Neural cell (in vitro differentiated cells): Measurements from ENCODE around the gene VIPR1. TPM values are rescaled to one million over a fixed set of nuclear protein-coding genes. Genes with fewer than 3 reads are reported as not detected.
"Not testable (repeated sequence)": the region's sequence is repeated elsewhere in the genome, so short reads cannot be mapped to it uniquely, and the experiment has no call there.

Experiments used
- H2AFZ ChIP-seq: fragments of 200-600, 300-800 bp; sonication (generic), shearing (Covaris generic); 2 replicates; pipeline ENCODE4 v1.6.0; 2014; ENCODE audit warnings: low read depth, mild to moderate bottlenecking, antibody characterized with exemption, low read length, moderate library complexity
- H3F3A ChIP-seq: fragments of 200-600 bp; shearing (Covaris generic); 2 replicates; pipeline ENCODE4 v1.6.1; 2016; ENCODE audit warnings: mild to moderate bottlenecking, moderate library complexity, mixed read lengths, antibody characterized with exemption, low read length; ENCODE audit not compliant: insufficient read depth, poor library complexity, severe bottlenecking
- H3K27ac ChIP-seq: fragments of 200-600, 300-800 bp; sonication (generic), shearing (Covaris generic); 2 replicates; pipeline ENCODE4 v1.5.1; 2014; ENCODE audit warnings: mild to moderate bottlenecking, low read length, moderate library complexity
- H3K27me3 ChIP-seq: fragments of 300-800, 200-600 bp; sonication (generic), shearing (Covaris generic); 2 replicates; pipeline ENCODE4 v1.6.0; 2014; ENCODE audit warnings: mild to moderate bottlenecking, low read depth, low read length, moderate library complexity; ENCODE audit not compliant: insufficient read depth
- H3K36me3 ChIP-seq: fragments of 300-800, 200-600 bp; sonication (generic), shearing (Covaris generic); 2 replicates; pipeline ENCODE4 v1.5.1; 2014; ENCODE audit warnings: mild to moderate bottlenecking, antibody characterized with exemption, low read length, moderate library complexity; ENCODE audit not compliant: insufficient read depth
- H3K4me2 ChIP-seq: fragments of 300-800, 200-600 bp; sonication (generic), shearing (Covaris generic); 2 replicates; pipeline ENCODE4 v1.6.0; 2014; ENCODE audit warnings: mild to moderate bottlenecking, low read length
- H3K4me3 ChIP-seq: fragments of 300-800, 200-600 bp; sonication (generic), shearing (Covaris generic); 2 replicates; pipeline ENCODE4 v1.5.1; 2014; ENCODE audit warnings: mild to moderate bottlenecking, low read length, moderate library complexity
- H3K79me2 ChIP-seq: fragments of 200-600 bp; shearing (Covaris generic); replicated peaks from 2 replicates; pipeline ENCODE4 v1.6.0; 2014; ENCODE audit warnings: mild to moderate bottlenecking, low read length, moderate library complexity; ENCODE audit not compliant: insufficient read depth
- H3K9ac ChIP-seq: fragments of 300-800, 200-600 bp; sonication (generic), shearing (Covaris generic); 2 replicates; pipeline ENCODE4 v1.6.1; 2016; ENCODE audit warnings: mild to moderate bottlenecking, low read length, mixed read lengths
- H3K9me2 ChIP-seq: fragments of 200-600 bp; shearing (Covaris generic); 2 replicates; pipeline ENCODE4 v1.6.1; 2016; ENCODE audit warnings: mild to moderate bottlenecking, low read length, mixed read lengths; ENCODE audit not compliant: insufficient read depth
- H3K9me3 ChIP-seq: fragments of 200-600, 300-800 bp; sonication (generic), shearing (Covaris generic); 2 replicates; pipeline ENCODE4 v1.6.1; 2016; ENCODE audit warnings: mild to moderate bottlenecking, mixed run types, low read length, moderate library complexity, mixed read lengths
- H4K20me1 ChIP-seq: fragments of 200-600 bp; shearing (Covaris generic); 2 replicates; pipeline ENCODE4 v1.6.1; 2016; ENCODE audit warnings: mild to moderate bottlenecking, mixed run types; ENCODE audit not compliant: insufficient read depth
- EP300 ChIP-seq: fragments of 450-650 bp; conservative IDR thresholded peaks from 2 replicates; pipeline ENCODE4 v1.6.1; 2014; ENCODE audit warnings: antibody characterized with exemption, mild to moderate bottlenecking, moderate library complexity; ENCODE audit not compliant: poor library complexity, severe bottlenecking
- EZH2 ChIP-seq: fragments of 200-600, 300-800 bp; shearing (Covaris generic), sonication (generic); IDR thresholded peaks from 2 replicates; pipeline ENCODE4 v1.6.1; 2014; ENCODE audit warnings: antibody characterized with exemption, low read length, borderline replicate concordance, mild to moderate bottlenecking; ENCODE audit not compliant: insufficient read depth, poor library complexity, severe bottlenecking
- MXI1 ChIP-seq: fragments of 450-650 bp; conservative IDR thresholded peaks from 2 replicates; pipeline ENCODE4 v1.6.1; 2014; ENCODE audit warnings: antibody characterized with exemption, mild to moderate bottlenecking; ENCODE audit not compliant: poor library complexity, severe bottlenecking
- POLR2AphosphoS5 ChIP-seq: IDR thresholded peaks from 2 replicates; pipeline ENCODE4 v1.6.1; 2012
- RAD21 ChIP-seq: fragments of 450-650 bp; conservative IDR thresholded peaks from 2 replicates; pipeline ENCODE4 v1.6.1; 2014; ENCODE audit warnings: antibody characterized with exemption, mild to moderate bottlenecking, moderate library complexity
- SMC3 ChIP-seq: fragments of 450-650 bp; conservative IDR thresholded peaks from 2 replicates; pipeline ENCODE4 v1.6.1; 2014; ENCODE audit warnings: antibody characterized with exemption, mild to moderate bottlenecking, moderate library complexity; ENCODE audit not compliant: poor library complexity
- TAF1 ChIP-seq: IDR thresholded peaks from 2 replicates; pipeline ENCODE4 v1.6.1; 2012; ENCODE audit warnings: low read depth
- polyA plus RNA-seq: library from polyadenylated mRNA; depleted of rRNA; stranded (reverse); fragments of >200 nt; gene quantifications from 2 replicates; pipeline ENCODE4 v1.2.3, GENCODE V29; 2014
- TF ChIP-seq, protein P1 (sequence below): fragments of 450-650 bp; IDR thresholded peaks from 2 replicates; pipeline ENCODE4 v1.5.1; 2014; ENCODE audit warnings: antibody characterized with exemption, mild to moderate bottlenecking, moderate library complexity; ENCODE audit not compliant: poor library complexity, severe bottlenecking
- TF ChIP-seq, protein P2 (sequence below): IDR thresholded peaks from 2 replicates; pipeline ENCODE4 v1.6.1; 2012; ENCODE audit warnings: borderline replicate concordance

Gene VIPR1
- polyA plus RNA-seq, 1 donor from 2014 or later: 1.6 TPM

DNA sequence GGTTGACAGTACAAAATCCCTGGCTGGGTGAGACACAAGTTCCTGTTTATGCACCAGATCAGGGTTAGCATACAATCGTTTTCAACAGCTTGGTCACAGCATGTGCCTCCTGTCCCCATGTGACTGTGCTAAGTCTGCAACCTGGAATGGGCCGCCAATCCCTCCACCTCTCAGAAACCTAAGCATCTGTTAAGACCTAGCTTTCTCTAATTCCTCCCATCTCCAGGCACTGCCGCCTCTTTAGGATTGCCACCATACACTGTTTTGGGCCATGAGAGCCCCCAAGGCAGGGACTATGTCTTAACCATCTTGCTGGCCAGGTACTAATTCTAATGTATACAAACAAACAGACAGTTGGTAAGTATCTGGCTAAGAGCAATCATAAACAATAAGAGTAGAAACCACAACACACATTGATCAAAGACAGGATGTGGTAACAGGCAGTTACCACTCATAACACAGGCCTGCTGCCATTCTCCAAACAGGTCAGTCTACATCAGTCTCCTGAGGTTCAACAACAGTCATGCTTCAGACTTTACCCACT, 53.7 kb downstream of the VIPR1 start:
- H3K79me2 ChIP-seq: no peaks in the 10 kb centered on the region
- H3K9ac ChIP-seq: no peak overlapping the region
- H3K9me2 ChIP-seq: no peaks in the 10 kb centered on the region
- no peaks in the 10 kb centered on the region for H3F3A ChIP-seq
- H3K4me3 ChIP-seq: no peak overlapping the region
- no peak overlapping the region for H3K27ac ChIP-seq
- H3K9me3 ChIP-seq: no peaks in the 10 kb centered on the region
- H3K27me3 ChIP-seq: no peaks in the 10 kb centered on the region
- H3K4me2 ChIP-seq: no peak overlapping the region
- H2AFZ ChIP-seq: no peak overlapping the region
- H4K20me1 ChIP-seq: no peaks in the 10 kb centered on the region
- TF ChIP-seq TAF1: no peak
- TF ChIP-seq, protein P1, sequence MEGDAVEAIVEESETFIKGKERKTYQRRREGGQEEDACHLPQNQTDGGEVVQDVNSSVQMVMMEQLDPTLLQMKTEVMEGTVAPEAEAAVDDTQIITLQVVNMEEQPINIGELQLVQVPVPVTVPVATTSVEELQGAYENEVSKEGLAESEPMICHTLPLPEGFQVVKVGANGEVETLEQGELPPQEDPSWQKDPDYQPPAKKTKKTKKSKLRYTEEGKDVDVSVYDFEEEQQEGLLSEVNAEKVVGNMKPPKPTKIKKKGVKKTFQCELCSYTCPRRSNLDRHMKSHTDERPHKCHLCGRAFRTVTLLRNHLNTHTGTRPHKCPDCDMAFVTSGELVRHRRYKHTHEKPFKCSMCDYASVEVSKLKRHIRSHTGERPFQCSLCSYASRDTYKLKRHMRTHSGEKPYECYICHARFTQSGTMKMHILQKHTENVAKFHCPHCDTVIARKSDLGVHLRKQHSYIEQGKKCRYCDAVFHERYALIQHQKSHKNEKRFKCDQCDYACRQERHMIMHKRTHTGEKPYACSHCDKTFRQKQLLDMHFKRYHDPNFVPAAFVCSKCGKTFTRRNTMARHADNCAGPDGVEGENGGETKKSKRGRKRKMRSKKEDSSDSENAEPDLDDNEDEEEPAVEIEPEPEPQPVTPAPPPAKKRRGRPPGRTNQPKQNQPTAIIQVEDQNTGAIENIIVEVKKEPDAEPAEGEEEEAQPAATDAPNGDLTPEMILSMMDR: no peak
- TF ChIP-seq SMC3: no peak
- TF ChIP-seq EP300: no peak
- TF ChIP-seq, protein P2, sequence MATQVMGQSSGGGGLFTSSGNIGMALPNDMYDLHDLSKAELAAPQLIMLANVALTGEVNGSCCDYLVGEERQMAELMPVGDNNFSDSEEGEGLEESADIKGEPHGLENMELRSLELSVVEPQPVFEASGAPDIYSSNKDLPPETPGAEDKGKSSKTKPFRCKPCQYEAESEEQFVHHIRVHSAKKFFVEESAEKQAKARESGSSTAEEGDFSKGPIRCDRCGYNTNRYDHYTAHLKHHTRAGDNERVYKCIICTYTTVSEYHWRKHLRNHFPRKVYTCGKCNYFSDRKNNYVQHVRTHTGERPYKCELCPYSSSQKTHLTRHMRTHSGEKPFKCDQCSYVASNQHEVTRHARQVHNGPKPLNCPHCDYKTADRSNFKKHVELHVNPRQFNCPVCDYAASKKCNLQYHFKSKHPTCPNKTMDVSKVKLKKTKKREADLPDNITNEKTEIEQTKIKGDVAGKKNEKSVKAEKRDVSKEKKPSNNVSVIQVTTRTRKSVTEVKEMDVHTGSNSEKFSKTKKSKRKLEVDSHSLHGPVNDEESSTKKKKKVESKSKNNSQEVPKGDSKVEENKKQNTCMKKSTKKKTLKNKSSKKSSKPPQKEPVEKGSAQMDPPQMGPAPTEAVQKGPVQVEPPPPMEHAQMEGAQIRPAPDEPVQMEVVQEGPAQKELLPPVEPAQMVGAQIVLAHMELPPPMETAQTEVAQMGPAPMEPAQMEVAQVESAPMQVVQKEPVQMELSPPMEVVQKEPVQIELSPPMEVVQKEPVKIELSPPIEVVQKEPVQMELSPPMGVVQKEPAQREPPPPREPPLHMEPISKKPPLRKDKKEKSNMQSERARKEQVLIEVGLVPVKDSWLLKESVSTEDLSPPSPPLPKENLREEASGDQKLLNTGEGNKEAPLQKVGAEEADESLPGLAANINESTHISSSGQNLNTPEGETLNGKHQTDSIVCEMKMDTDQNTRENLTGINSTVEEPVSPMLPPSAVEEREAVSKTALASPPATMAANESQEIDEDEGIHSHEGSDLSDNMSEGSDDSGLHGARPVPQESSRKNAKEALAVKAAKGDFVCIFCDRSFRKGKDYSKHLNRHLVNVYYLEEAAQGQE: no peak
- peaks cover 12% of the 10 kb centered on the region for H3K36me3 ChIP-seq

DNA sequence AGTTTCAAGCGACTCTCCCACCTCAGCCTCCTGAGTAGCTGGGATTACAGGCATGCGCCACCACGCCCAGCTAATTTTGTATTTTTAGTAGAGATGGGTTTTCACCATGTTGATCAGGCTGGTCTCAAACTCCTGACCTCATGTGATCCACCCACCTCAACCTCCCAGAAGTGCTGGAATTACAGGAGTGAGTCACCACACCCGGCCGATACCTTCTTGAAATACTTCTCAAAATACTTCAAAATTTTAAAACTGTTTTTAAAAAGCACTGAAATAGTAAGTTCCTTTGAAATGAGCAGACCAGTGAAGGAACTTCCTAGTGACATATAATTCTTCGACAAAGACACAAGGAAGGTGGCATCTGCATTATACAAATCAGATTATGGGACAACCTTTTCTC, 54.4 kb downstream of the VIPR1 start:
- H3K9me2 ChIP-seq, H3F3A ChIP-seq, H4K20me1 ChIP-seq, H3K4me2 ChIP-seq, H3K4me3 ChIP-seq, H3K27ac ChIP-seq, H3K27me3 ChIP-seq, H2AFZ ChIP-seq, H3K9ac ChIP-seq, H3K9me3 ChIP-seq, H3K79me2 ChIP-seq: not testable (repeated sequence)
- H3K36me3 ChIP-seq: peaks cover 12% of the 10 kb centered on the region

DNA sequence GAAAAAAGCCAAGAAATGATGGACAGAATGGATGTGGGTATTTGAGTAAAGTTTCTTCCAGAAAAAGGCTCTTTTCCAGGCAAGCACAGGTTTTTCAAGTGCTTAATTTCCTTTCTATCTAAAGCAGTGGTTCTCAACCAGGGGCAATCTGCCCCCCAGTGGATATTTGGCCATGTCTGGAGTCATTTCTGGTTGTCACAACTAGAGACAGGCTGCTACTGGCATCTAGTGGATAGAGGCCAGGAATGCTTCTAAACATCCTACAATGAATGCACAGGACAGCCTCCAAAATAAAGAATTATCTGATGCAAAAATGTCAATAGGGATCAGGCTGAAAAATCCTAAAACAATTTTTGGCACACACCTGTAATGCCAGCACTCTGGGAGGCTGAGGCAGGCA, 55.4 kb downstream of the VIPR1 start:
- H3K36me3 ChIP-seq: peaks cover 12% of the 10 kb centered on the region
- no peak overlapping the region for H3K4me2 ChIP-seq
- no peak overlapping the region for H2AFZ ChIP-seq
- H3K79me2 ChIP-seq: no peaks in the 10 kb centered on the region
- H3K27me3 ChIP-seq: no peaks in the 10 kb centered on the region
- H3K9me2 ChIP-seq: no peaks in the 10 kb centered on the region
- no peaks in the 10 kb centered on the region for H3F3A ChIP-seq
- TF ChIP-seq EP300: no peak
- no peak for TF ChIP-seq EZH2
- TF ChIP-seq RAD21: no peak
- TF ChIP-seq MXI1: no peak
- TF ChIP-seq, protein P1: no peak
- TF ChIP-seq, protein P2: no peak
- TF ChIP-seq TAF1: no peak
- TF ChIP-seq SMC3: no peak
- no peak for TF ChIP-seq POLR2AphosphoS5
- no peaks in the 10 kb centered on the region for H3K9me3 ChIP-seq
- no peaks in the 10 kb centered on the region for H4K20me1 ChIP-seq
- no peak overlapping the region for H3K27ac ChIP-seq
- no peak overlapping the region for H3K9ac ChIP-seq
- no peak overlapping the region for H3K4me3 ChIP-seq
